ENCODE measurements around the gene APOBEC3C.
"Not testable (repeated sequence)": the region's sequence is repeated elsewhere in the genome, so short reads cannot be mapped to it uniquely, and the experiment has no call there.

The APOBEC3C gene

DNA sequence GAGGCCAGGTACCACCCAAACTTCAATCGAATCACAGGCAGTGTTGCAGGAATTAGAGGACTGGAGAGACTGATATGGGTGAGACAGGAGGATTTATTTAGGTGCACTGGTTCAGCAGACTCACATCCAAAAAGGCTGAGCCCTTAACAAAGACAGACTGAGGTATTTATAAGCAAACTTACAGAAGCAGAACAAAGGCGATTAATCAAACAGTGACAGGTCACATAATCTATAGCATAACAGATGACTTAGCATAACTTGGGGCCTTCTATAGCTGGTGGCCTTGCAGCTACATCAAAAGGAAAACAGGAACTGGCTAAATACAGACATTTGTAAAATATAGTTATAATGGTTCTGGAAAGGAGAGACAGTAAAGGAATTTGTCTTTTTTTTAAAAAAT is 29.8 kb upstream of the APOBEC3C start:
- no peak for DNase-seq

DNA sequence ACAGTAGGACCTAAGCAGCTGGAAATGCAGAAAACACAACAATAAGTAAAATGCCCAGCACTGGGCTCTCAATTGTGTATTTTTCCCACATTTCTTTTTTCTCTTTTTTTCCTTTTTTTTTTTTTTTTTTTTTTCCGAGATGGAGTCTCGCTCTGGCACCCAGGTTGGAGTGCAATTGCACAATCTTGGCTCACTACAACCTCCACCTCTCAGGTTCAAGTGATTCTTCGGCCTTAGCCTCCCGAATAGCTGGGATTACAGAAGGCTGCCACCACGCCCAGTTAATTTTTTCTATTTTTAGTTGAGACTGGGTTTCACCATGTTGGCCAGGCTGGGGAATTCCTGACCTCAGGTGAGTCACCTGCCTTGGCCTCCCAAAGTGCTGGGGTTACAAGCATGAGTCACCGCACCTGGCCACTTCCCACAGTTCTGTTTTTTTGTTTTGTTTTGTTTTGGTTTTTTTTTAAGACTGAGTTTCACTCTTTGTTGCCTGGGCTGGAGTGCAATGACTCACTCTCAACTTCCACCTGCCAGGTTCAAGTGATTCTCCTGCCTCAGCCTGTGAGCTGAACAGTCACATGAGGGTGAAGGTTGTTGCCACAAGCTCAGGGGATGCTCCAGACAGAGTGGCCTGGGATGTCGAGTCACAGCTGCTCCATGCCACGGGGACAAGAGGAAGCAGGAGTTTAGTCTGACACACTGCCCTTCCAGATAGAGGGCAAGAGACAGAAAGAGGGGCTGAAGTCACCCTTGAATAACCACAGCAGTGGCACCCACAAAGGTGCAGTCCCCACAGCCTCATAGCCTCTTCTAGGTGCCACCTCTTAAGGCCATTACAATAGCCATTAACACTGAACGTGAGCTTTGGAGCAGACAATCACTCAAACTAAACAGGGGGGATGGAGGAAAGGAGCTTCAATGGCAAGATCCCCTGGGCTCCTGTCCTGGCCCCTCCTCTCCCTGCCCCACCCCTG is 29.0 kb upstream of the APOBEC3C start:
- not testable (repeated sequence) for DNase-seq

DNA sequence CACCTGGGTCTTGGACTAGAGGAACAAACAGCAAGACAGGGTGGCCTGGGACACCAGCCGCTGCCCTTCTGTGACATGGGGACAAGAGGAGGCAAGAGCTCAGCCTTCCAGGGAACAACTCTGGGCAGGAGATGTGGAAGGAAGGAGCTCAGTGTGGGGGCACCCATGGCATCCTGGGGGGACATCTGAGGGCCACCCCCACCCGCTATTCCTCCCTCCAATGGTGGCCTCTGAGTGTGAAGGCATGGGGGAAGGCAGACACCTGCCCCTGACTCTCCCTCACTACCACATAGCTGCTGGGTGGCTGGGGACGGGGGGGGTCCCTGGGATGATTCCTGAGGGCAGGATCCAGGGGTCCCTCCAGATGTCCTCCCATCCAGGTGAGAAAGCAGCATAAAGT is 27.4 kb upstream of the APOBEC3C start:
- no peak for DNase-seq

DNA sequence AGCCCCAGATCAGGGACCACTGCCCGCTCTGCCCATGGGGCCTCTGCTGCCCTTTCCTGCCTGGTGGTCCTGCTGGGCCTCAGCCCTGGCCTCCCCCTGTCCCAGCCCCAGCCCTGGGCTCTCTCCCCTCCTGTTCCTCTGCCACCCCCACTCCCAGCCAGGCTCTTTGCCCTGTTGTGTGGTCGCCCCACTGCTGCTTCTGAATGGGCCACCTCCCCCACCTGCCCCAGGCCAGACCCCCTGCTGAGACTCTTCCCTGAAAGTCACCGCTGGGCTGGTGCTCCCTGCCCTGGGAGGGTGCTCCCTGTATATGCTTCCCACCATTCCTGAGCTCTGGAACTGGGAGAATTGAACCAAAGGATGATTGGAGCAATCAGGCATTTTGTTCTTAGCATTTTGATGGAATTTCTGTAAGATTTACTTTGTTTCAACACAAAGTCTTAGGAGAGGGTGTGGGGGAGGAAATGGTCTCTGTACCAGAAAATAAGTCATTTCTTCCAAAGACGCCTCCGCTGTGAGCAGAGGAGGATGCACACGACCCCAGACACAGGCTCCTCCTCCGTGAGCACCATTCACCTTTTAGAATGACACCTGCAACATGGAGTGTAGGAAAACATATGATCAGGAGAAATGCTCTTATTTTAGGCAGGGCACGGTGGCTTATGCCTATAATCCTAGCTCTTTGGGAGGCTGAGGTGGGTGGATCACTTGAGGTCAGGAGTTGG is 26.7 kb upstream of the APOBEC3C start:
- DNase-seq: no peak

DNA sequence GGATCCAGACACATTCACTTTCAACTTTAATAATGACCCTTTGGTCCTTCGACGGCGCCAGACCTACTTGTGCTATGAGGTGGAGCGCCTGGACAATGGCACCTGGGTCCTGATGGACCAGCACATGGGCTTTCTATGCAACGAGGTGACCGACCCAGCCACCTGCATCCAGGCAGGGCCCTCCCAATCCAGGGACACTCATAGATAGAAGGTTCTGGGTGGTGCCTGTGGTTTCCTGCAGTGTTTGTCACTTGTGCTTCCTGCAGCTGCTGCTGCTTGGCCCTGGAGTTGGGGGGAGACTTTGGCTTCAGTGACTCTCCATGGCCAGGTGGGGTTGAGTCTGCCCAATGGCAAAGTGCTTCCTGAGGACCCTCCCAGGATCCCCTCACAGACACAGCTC is 24.6 kb upstream of the APOBEC3C start:
- DNase-seq: no peak

DNA sequence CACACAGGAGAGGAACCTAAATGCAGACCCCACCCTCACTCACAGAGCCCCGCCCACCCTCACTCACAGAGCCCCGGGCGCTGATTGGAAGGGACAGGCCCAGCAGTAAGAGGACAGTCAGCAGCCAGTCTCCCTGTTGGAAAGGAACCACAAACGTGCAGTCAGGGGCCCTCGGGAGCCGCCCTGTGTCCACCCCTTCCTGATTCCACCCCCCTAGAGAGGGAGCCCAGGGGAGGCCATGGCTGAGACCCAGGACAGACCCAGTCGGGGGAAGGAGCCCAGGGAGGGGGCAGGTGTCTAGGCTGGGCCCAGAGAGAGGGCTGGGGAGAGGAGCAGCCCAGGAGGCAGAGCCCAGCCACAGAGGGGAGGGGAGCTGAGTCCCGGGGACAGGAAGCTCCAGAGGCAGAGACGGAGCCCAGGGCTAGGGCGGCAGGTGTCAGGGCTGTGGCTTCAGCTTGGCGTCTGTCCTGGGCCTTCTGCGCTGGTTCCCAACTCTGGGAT is 21.1 kb upstream of the APOBEC3C start:
- DNase-seq: not testable (repeated sequence)

DNA sequence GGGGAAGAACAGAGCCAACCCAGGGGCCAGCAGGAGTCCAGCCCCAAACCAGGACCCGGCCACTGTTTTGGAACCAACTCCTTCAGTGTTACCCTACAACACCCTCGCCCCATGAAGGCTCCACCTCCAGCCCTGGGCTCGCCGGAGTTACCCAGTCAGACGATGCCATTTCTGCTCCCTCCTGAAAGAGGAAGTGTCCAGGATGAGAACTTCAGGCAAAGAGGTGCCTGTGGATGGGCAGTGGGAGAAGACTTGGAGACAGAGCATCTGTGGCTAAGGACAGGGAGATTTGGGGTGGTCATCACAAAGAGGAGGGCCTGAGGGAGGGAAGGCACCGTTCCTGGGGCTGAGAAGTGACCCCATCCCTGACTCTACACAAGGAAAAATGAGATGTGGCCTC is 18.0 kb upstream of the APOBEC3C start:
- DNase-seq: no peak

DNA sequence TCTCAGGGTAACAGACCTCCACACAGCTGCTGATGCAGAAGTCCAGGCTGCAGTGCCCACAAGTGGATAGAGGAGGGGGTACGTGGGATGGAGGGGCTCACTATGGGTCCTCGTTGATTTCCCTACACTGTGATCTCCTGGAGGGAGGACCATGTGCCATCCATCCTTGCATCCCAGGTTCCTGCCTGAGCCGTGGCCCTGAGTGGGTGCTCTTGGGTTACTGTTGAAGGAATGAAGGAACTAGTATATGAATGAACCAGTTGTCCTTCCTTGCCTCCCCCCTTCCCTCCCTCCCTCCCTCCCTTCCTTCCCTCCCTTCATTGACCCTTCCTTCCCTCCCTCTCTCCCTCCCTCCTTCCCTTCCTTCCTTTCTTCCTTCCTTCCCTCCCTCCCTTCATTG is 16.5 kb upstream of the APOBEC3C start:
- DNase-seq: no peak

DNA sequence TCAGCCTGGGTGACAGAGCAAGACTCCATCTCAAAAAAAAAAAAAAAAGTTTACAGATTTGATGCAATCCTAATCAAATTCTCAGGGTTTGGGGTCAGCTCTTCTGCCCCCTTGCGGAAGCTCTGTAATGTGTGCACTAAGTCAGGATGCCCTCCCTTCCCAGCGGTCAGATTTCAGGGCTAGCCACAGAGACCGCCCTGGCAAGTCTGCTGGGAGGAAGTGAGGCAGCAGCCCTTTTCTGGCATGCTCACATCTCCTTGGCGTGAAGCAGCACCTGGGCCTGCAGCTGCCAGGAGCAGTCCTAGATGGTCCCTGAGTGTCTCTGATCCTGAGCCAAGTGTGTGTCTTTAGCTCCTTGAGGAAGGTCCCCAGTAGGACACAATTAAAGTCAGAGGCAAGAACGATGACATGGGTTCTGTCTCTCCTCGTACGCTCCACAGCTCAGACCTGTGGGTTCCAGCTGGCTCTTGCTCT is 10.9 kb upstream of the APOBEC3C start:
- DNase-seq: peak; percentile 79

DNA sequence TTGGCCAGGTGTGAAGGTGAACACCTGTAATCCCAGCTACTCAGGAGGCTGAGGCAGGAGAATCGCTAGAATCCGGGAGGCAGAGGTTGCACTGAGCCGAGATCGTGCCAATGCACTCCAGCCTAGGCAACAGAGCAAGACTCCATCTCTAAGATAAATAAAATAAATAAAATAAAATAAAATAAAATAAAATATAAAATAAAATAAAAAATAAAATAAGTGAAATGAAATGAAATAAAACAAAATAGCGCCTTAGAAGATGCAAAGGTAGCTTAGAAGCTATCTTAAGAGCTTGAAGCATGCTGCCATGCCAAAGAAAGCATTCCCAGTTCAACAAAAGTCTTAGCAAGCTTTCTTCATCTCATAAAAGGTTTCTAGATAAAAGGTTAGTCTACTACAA is 6.9 kb upstream of the APOBEC3C start:
- DNase-seq: no peak

DNA sequence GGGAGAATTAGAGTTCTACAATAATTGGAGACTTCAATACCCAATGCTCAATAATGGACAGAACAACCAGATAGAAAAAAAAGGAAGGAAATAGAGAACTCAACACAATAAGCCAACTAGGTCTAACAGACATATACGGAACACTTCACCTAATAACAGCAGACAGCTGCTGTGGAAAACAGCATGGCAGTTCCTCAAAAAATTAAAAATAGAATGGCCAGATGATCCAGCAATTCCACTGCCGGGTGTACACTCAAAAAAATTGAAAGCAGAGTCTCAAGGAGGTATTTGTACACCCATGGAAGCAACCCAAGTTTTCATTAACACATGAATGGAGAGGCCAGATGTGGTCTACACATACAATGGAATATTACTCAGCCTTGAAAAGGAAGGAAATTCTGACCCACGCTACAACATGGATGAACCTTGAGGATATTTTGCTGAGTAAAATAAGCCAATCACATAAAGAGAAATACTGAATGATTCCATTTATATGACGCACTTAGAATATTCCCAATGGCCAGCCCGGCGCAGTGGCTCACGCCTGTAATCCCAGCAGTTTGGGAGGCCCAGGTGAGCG is 5.7 kb upstream of the APOBEC3C start:
- DNase-seq: not testable (repeated sequence)

DNA sequence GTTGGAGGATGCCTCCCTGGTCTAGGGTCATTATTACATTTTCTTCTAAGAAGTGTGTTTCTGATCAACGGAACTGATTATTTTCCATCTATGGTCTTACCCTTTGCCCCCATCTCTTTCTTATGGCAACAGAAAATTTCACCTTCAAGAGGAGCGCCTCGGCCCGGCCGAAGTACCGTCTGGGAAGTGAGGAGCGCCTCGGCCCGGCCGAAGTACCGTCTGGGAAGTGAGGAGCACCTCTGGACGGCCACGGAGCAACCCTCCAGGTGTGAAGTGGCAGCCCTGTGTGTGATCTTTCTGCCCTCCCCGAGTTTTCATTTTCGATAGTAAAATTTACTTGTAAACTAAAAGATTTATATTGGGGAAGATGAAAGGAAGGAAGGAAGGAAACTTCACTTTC is 3.1 kb upstream of the APOBEC3C start:
- DNase-seq: no peak

DNA sequence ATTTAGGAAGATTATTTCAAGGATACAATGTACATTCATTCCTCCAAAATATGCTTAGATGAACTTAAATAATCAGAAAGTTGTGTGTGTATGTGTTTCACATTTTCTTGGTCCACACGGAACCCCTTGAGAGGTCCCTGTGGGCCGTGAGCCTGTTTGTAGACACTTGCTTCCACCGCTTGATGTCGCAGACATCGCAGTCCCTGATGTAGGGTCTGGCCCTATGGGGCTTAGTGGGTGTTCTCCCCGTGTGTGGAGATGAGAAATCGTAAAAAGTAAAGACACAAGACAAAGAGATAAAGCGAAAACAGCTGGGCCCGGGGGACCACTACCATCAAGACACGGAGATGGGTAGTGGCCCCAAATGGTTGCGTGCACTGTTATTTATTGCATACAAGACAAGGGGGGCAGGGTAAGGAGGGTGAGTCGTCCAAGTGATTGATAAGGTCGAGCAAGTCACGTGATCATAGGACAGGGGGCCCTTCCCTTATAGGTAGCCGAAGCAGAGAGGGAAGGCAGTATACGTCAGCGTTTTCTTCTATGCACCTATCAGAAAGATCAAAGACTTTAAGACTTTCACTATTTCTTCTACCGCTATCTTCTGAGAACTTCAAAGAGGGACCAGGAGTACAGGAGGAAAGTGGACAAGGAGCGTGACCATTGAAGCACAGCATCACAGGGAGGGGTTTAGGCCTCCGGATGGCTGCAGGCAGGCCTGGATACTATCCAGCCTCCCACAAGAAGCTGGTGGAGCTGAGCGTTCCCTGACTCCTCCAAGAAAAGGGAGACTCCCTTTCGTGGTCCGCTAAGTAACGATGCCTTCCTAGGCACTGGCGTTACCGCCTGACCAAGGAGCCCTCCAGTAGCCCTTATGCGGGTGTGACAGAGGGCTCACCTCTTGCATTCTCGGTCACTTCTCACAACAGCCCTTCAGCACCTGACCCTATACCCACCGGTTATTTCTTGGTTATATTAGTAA is 1.2 kb upstream of the APOBEC3C start:
- no peak for DNase-seq

DNA sequence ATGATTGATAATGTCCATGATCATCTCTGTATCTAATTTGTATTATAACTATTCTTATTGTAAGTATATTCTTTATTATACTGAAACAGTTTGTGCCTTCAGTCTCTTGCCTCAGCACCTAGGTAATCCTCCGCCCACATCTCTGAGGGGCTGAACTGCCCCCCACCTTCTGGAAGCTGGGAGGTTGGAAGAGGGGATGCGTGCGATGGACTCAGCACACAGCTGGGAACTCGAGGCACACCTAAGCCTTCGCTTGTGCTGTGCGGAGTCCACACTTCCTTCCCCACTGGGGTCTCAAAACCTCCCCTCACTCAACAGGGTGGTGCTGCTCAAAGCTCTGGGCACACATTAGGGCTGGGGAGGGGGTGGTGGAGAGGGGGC is 506 bp upstream of the APOBEC3C start:
- DNase-seq: not testable (repeated sequence)

DNA sequence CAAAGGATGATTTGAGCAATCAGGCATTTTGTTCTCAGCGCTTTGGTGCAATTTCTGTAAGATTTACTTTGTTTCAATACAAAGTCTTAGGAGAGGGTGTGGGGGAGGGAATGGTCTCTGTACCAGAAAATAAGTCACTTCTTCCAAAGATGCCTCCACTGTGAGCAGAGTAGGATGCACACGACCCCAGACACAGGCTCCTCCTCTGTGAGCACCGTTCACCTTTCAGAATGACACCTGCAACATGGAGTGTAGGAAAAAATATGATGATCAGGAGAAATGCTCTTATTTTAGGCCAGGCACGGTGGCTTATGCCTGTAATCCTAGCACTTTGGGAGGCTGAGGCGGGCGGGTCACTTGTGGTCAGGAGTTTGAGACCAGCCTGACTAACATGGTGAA is 665 bp downstream of the APOBEC3C start:
- not testable (repeated sequence) for DNase-seq

DNA sequence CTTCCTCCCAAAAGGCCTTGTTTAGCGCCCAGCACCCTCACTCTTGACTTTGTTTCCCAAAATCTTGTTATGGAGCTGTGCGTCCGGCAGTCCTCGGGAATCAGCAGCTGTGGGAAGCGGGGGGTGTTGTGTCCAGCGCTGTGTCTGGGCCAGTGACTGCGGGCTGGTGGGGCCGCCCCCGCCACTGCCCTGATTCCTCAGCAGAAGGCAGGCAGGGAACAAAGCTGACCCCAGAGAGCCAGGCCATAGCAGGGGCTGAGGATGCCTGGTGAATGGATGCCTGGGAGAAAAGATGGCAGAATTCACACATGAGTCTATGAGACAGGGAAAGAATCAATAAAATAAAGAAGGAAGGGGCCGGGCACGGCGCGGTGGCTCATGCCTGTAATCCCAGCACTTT is 2.5 kb downstream of the APOBEC3C start:
- no peak for DNase-seq

DNA sequence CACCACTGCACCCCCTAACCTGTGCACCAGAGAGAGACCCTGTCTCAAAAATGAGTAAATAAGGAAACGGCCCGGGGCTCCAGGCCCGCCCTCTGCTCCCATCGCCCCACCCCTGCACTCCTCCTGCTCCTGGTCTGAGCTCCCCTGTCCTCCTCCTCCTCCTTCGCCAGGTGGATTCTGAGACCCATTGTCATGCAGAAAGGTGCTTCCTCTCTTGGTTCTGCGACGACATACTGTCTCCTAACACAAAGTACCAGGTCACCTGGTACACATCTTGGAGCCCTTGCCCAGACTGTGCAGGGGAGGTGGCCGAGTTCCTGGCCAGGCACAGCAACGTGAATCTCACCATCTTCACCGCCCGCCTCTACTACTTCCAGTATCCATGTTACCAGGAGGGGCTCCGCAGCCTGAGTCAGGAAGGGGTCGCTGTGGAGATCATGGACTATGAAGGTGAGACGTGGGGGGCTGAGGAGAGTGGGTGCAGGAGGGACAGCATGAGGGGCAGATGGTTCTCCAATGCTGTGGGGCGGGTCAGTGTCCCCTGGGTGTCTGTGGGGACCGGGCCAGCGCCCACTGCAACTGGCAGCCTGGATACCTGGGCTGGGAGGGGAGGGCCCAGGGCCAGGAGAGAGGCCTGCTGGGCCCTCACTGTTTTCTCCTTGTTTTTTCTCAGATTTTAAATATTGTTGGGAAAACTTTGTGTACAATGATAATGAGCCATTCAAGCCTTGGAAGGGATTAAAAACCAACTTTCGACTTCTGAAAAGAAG is 3.7 kb downstream of the APOBEC3C start:
- DNase-seq: no peak

DNA sequence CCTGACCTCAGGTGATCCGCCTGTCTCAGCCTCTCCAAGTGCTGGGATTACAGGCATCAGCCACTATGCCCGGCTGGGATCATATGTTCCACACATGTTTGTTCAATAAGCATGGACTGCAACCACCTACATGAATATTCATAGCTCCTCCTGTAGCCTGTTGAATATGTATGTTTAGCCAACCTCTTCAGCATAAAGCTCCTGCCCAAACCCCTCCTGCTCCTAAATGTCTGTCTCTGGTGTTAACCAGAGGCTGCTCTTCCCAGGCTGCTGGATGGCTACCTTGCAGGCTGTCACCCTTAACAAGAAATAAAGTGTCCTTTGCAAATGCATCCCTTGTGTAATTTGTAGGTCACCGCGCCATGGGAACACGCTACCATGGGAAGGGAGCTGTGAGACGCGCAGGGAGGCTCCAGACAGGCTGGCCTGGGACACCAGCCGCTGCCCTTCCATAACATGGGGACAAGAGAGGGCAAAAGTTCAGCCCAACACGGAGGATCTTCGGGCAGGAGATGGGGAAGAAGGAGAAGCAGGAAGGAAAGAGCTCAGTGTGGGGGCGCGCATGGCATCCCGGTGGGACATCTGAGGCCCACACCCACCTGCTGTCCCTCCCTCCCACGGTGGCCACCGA is 6.1 kb downstream of the APOBEC3C start:
- not testable (repeated sequence) for DNase-seq

DNA sequence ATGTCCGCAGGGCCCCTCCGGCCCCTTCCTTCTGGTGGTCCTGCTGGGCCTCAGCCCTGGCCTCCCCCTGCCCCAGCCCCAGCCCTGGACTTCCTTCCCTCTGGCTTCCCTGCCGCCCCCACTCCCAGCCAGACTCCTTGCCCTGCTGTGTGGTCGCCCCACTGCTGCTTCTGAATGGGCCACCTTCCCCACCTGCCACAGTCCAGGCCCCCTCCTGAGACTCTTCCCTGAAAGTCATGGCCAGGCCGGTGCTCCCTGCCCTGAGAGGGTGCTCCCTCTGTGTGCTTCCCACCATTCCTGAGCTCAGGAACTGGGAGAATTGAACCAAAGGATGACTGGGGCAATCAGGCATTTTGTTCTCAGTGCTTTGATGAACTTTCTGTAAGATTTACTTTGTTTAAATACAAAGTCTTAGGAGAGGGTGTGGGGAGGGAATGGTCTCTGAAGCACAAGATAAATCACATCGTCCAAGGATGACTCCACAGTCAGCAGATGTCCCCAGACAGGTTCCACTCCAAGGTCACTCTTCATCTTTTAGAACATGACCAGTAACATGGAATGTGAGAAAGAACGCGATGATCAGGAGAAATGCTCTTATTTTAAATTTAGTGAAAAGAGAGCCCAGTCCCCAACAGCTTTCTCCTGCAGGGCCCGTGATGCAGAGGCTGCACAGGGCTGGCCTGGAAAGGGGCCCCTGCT is 7.6 kb downstream of the APOBEC3C start:
- no peak for DNase-seq
